ENCODE measurements around the gene LRRC47. TPM values are rescaled to one million over a fixed set of nuclear protein-coding genes. Genes with fewer than 3 reads are reported as not detected.

LRRC47 gene
- 10 to 100 TPM; 35.1 to 41.5 TPM for total RNA-seq
- long read RNA-seq, full-length matches to known transcripts: 99 of 123 reads
- long read RNA-seq, partial matches to known transcripts: 21 of 123 reads
- long read RNA-seq, other reads (novel, unspliced or antisense): 3 of 123 reads

GRCh38 chr1:3796215-3797061 is at the start of gene LRRC47:
TSS of gene LRRC47 (minus strand) at chr1:3796498. CDS start at chr1:3796476, 22 bp downstream.
- ATAC-seq (peak; percentile 100), DNase-seq (peak; percentile 94 to 97)
- intact Hi-C loops (cut with DNase I, micrococcal nuclease): no loop called here

GRCh38 chr1:3842912-3843311 is 46.6 kb upstream of the LRRC47 start:
- intact Hi-C loops (cut with DNase I, micrococcal nuclease): no loop called here
- ATAC-seq (no peak), DNase-seq (no peak)

GRCh38 chr1:3841491-3841890 is 45.2 kb upstream of the LRRC47 start:
- no peak for ATAC-seq
- no peak for DNase-seq
- intact Hi-C loops (cut with DNase I, micrococcal nuclease): no loop called here

- intact Hi-C loops (cut with DNase I, micrococcal nuclease): no loop called here
- ATAC-seq (no peak), DNase-seq (no peak)
Measured at GRCh38 chr1:3838788-3839187, 42.5 kb upstream of the LRRC47 start.

- intact Hi-C loops (cut with DNase I, micrococcal nuclease): no loop called here
- ATAC-seq: no peak
- no peak for DNase-seq
Measured at GRCh38 chr1:3837685-3838084, 41.4 kb upstream of the LRRC47 start.

- DNase-seq: no peak
- no peak for ATAC-seq
- intact Hi-C loops (cut with DNase I, micrococcal nuclease): no loop called here
Measured at GRCh38 chr1:3837200-3837599, 40.9 kb upstream of the LRRC47 start.

- intact Hi-C loops (cut with DNase I, micrococcal nuclease): no loop called here
- DNase-seq: no peak
- no peak for ATAC-seq
Measured at GRCh38 chr1:3836421-3836820, 40.1 kb upstream of the LRRC47 start.

GRCh38 chr1:3834701-3835100 is 38.4 kb upstream of the LRRC47 start:
- ATAC-seq (no peak), DNase-seq (no peak)
- intact Hi-C loops (cut with DNase I, micrococcal nuclease): no loop called here

- ATAC-seq: no peak
- intact Hi-C loops (cut with DNase I, micrococcal nuclease): no loop called here
- no peak for DNase-seq
Measured at GRCh38 chr1:3831689-3832088, 35.4 kb upstream of the LRRC47 start.

- intact Hi-C loops (cut with DNase I, micrococcal nuclease): no loop called here
- DNase-seq: no peak
- no peak for ATAC-seq
Measured at GRCh38 chr1:3828391-3828790, 32.1 kb upstream of the LRRC47 start.

- intact Hi-C loops (cut with DNase I, micrococcal nuclease): no loop called here
- DNase-seq: no peak
- ATAC-seq: no peak
Measured at GRCh38 chr1:3827813-3828307, 31.6 kb upstream of the LRRC47 start.

- ATAC-seq (no peak), DNase-seq (no peak)
- intact Hi-C loops (cut with DNase I, micrococcal nuclease): no loop called here
Measured at GRCh38 chr1:3825356-3825755, 29.1 kb upstream of the LRRC47 start.

GRCh38 chr1:3824650-3825049 is 28.4 kb upstream of the LRRC47 start:
- no peak for DNase-seq
- intact Hi-C loops (cut with DNase I, micrococcal nuclease): no loop called here
- no peak for ATAC-seq

- intact Hi-C loops (cut with DNase I, micrococcal nuclease): no loop called here
- ATAC-seq (no peak), DNase-seq (no peak)
Measured at GRCh38 chr1:3822421-3822820, 26.1 kb upstream of the LRRC47 start.

- no peak for ATAC-seq
- intact Hi-C loops (cut with DNase I, micrococcal nuclease): no loop called here
- DNase-seq: no peak
Measured at GRCh38 chr1:3821908-3822307, 25.6 kb upstream of the LRRC47 start.

GRCh38 chr1:3821447-3821846 is 25.1 kb upstream of the LRRC47 start:
- intact Hi-C loops (cut with DNase I, micrococcal nuclease): no loop called here
- DNase-seq: no peak

GRCh38 chr1:3821004-3821403 is 24.7 kb upstream of the LRRC47 start:
- DNase-seq (no peak), ATAC-seq (no peak)
- intact Hi-C loops (cut with DNase I, micrococcal nuclease): no loop called here

More at GRCh38 chr1:3821447-3821846, 25.1 kb upstream of the LRRC47 start:
- no peak for ATAC-seq

GRCh38 chr1:3820316-3820715 is 24.0 kb upstream of the LRRC47 start:
- intact Hi-C loops (cut with DNase I, micrococcal nuclease): no loop called here
- no peak for DNase-seq
- no peak for ATAC-seq

GRCh38 chr1:3819771-3820200 is 23.5 kb upstream of the LRRC47 start:
- intact Hi-C loops (cut with DNase I, micrococcal nuclease): no loop called here
- ATAC-seq: no peak
- DNase-seq: no peak

- intact Hi-C loops (cut with DNase I, micrococcal nuclease): no loop called here
- peak; percentile 11 for ATAC-seq
- no peak for DNase-seq
Measured at GRCh38 chr1:3817821-3818597, 21.7 kb upstream of the LRRC47 start.
